Peyer's patch (tissue), 4 donors: ENCODE data around the gene DYNLL2. TPM values are rescaled to one million over a fixed set of nuclear protein-coding genes. Genes with fewer than 3 reads are reported as not detected.
"Not testable (repeated sequence)": the region's sequence is repeated elsewhere in the genome, so short reads cannot be mapped to it uniquely, and the experiment has no call there.

ENCODE experiments used
- DNase-seq, 3 donors: peaks; one replicate each; pipeline ENCODE4 v3.0.0-alpha.2; 2017 to 2019
- H3K27ac ChIP-seq, 4 donors: fragments of 200-600 bp; sonication (generic); one replicate each; pipeline ENCODE4 v1.5.1; 2016 to 2019
- H3K27me3 ChIP-seq, 2 donors: fragments of 200-600 bp; sonication (generic); one replicate each; pipeline ENCODE4 v1.5.1; 2019
- H3K36me3 ChIP-seq, 3 donors: fragments of 200-600 bp; sonication (generic); one replicate each; pipeline ENCODE4 v1.5.1; 2016 to 2019
- H3K4me1 ChIP-seq, 4 donors: fragments of 200-600 bp; sonication (generic); one replicate each; pipeline ENCODE4 v1.5.1; 2016 to 2019
- H3K4me3 ChIP-seq, 4 donors: fragments of 200-600 bp; sonication (generic); 1 replicate in 3 of 4; 2 replicates in 1 of 4; pipeline ENCODE4 v1.5.1; 2016 to 2019; ENCODE audit warnings: mild to moderate bottlenecking in 1 of 4
- H3K9me3 ChIP-seq, 4 donors: fragments of 200-600 bp; sonication (generic); one replicate each; pipeline ENCODE4 v1.5.1; 2016 to 2019; ENCODE audit warnings: mild to moderate bottlenecking in 1 of 4
- CTCF ChIP-seq, 6 experiments: fragments of 450-650 bp in 4 of 6; fragments of 200-600 bp in 2 of 6; sonication (generic) in 1 of 6; IDR thresholded peaks; one replicate each; pipeline ENCODE4 v1.5.1; 2017 to 2019; ENCODE audit warnings: antibody characterized with exemption in 6 of 6, mild to moderate bottlenecking in 3 of 6, moderate library complexity in 1 of 6
- POLR2A ChIP-seq, 2 donors: fragments of 450-650 bp; IDR thresholded peaks; one replicate each; pipeline ENCODE4 v1.5.1; 2017; ENCODE audit warnings: antibody characterized with exemption in 2 of 2, mild to moderate bottlenecking in 2 of 2, moderate library complexity in 2 of 2
- total RNA-seq, 4 donors: library from RNA; depleted of rRNA; stranded (reverse); fragments of >200 nt; gene quantifications; one replicate each; pipeline ENCODE4 v1.1.0, GENCODE V29; 2016

DYNLL2 gene
- total RNA-seq, 4 donors from 2014 or later: 18.2 to 23.9 (median 23.8) TPM

- no peaks in the 10 kb centered on the region for H3K4me1 ChIP-seq
- no peak for DNase-seq
- no peak overlapping the region for H3K27ac ChIP-seq
- H3K27me3 ChIP-seq: no peaks in the 10 kb centered on the region
- no peaks in the 10 kb centered on the region for H3K36me3 ChIP-seq
- no peaks in the 10 kb centered on the region for H3K9me3 ChIP-seq
- TF ChIP-seq CTCF (IDR thresholded peaks at IDR 0.05) (no peak), POLR2A (IDR thresholded peaks at IDR 0.05) (no peak)
- no peak overlapping the region for H3K4me3 ChIP-seq
Measured at GRCh38 chr17:58120195-58120822, 37.1 kb downstream of the DYNLL2 start.

GRCh38 chr17:58121925-58122324 is 38.7 kb downstream of the DYNLL2 start:
- H3K27me3 ChIP-seq: no peaks in the 10 kb centered on the region
- no peaks in the 10 kb centered on the region for H3K4me1 ChIP-seq
- H3K36me3 ChIP-seq: no peaks in the 10 kb centered on the region
- H3K4me3 ChIP-seq: no peak overlapping the region
- H3K9me3 ChIP-seq: no peaks in the 10 kb centered on the region
- DNase-seq: no peak
- no peak overlapping the region for H3K27ac ChIP-seq
- TF ChIP-seq CTCF (IDR thresholded peaks at IDR 0.05): peak in 4 of 6 experiments; percentile 7 to 44 (median 36)
- TF ChIP-seq POLR2A (IDR thresholded peaks at IDR 0.05): no peak

GRCh38 chr17:58127846-58128245 is 44.6 kb downstream of the DYNLL2 start:
- Histone ChIP-seq H3K27me3 (no peaks in the 10 kb centered on the region), H3K9me3 (no peaks in the 10 kb centered on the region), H3K27ac (no peak overlapping the region), H3K4me3 (no peak overlapping the region), H3K4me1 (no peaks in the 10 kb centered on the region), H3K36me3 (no peaks in the 10 kb centered on the region)
- no peak for DNase-seq
- TF ChIP-seq POLR2A (IDR thresholded peaks at IDR 0.05) (no peak), CTCF (IDR thresholded peaks at IDR 0.05) (no peak)

- not testable (repeated sequence) for H3K27me3 ChIP-seq, H3K4me3 ChIP-seq, H3K27ac ChIP-seq, H3K36me3 ChIP-seq, DNase-seq, H3K4me1 ChIP-seq, H3K9me3 ChIP-seq
Measured at GRCh38 chr17:58132697-58133096, 49.5 kb downstream of the DYNLL2 start.

GRCh38 chr17:58136669-58137279 is 53.6 kb downstream of the DYNLL2 start:
- Histone ChIP-seq H3K27me3 (no peaks in the 10 kb centered on the region), H3K27ac (no peak overlapping the region), H3K4me1 (no peaks in the 10 kb centered on the region), H3K36me3 (no peaks in the 10 kb centered on the region), H3K4me3 (no peak overlapping the region), H3K9me3 (peaks cover 0 to 4% (median 0%) of the 10 kb centered on the region in 4 donors)
- TF ChIP-seq POLR2A (IDR thresholded peaks at IDR 0.05): no peak
- TF ChIP-seq CTCF (IDR thresholded peaks at IDR 0.05): peak in 3 of 6 experiments; percentile 24
- no peak for DNase-seq

- no peak for TF ChIP-seq POLR2A (IDR thresholded peaks at IDR 0.05)
- TF ChIP-seq CTCF (IDR thresholded peaks at IDR 0.05): no peak
- DNase-seq: no peak
- Histone ChIP-seq H3K4me3 (no peak overlapping the region), H3K27me3 (no peaks in the 10 kb centered on the region), H3K9me3 (peaks cover 0 to 5% (median 0%) of the 10 kb centered on the region in 4 donors), H3K36me3 (no peaks in the 10 kb centered on the region), H3K27ac (no peak overlapping the region), H3K4me1 (no peaks in the 10 kb centered on the region)
Measured at GRCh38 chr17:58141505-58141904, 58.3 kb downstream of the DYNLL2 start.

- H3K27ac ChIP-seq, H3K27me3 ChIP-seq, H3K36me3 ChIP-seq, DNase-seq, H3K9me3 ChIP-seq, H3K4me1 ChIP-seq, H3K4me3 ChIP-seq: not testable (repeated sequence)
Measured at GRCh38 chr17:58143335-58143734, 60.1 kb downstream of the DYNLL2 start.
